SK-N-SH (cell line): ENCODE measurements around the gene PARD3B.

ENCODE experiments used
- ELF1 ChIP-seq: IDR thresholded peaks from 2 replicates; pipeline ENCODE4 v1.4.0; 2012
- FOXJ3 ChIP-seq: sonication (generic); formaldehyde crosslinking; IDR thresholded peaks from 2 replicates; pipeline ENCODE4 v1.5.1; 2020; ENCODE audit warnings: mild to moderate bottlenecking, missing genetic modification reagents
- NFIC ChIP-seq: IDR thresholded peaks from 2 replicates; pipeline ENCODE4 v1.4.0; 2012; ENCODE audit warnings: borderline replicate concordance
- RFX5 ChIP-seq: IDR thresholded peaks from 2 replicates; pipeline ENCODE4 v1.6.1; 2012; ENCODE audit warnings: mild to moderate bottlenecking, improper control_type of control experiment, low read length
- TF ChIP-seq, protein P1 (sequence below): fragments of 200-600 bp; sonication (generic); IDR thresholded peaks from 2 replicates; pipeline ENCODE4 v1.6.1; 2017; ENCODE audit warnings: antibody characterized with exemption, mild to moderate bottlenecking, moderate library complexity

DNA sequence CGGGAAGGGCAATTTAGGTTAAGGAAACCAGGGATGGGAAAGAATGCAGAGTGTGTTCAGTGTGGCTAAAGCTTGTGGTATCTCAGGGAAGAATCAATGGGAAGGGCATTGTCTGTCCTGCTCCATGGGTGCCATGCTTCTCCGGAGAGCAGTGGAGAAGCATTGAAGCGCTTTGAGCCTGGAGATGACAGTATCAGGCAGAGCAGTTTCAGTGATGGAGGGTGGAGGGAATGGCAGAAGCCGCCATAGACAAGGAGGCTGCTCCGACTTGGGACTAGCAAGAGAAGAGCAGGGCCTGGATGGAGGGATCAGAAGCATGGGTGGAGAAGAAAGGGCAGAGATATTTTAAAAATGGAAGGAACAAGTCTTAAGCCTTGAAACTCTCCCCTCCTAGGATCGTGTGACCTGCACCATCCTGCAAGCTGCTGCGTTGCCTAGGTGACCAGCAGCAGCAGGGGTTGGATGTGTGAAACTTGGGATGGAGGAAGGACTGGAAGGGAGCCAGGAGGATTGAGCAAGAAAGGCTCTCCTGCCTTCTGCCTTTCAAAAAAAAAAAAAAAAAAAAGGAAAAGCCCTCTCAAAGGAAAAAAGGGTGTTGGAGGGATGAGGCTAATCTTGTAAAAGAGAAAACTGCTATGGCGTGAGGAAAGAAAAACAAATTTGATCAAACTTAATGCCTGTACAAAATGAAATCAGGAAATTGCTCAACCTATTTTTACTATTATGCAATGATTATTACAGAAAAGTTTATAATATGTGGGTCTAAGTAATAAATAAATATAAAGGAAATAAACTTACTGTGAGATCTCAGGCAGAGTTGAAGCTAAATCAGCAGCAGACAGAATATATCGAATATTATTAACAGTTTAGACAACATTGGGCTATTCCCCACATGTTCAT is 643.2 kb downstream of the PARD3B start:
- TF ChIP-seq FOXJ3 (CRISPR knock-in tag) (no peak), ELF1 (no peak), RFX5 (no peak), NFIC (no peak)
- TF ChIP-seq, protein P1, sequence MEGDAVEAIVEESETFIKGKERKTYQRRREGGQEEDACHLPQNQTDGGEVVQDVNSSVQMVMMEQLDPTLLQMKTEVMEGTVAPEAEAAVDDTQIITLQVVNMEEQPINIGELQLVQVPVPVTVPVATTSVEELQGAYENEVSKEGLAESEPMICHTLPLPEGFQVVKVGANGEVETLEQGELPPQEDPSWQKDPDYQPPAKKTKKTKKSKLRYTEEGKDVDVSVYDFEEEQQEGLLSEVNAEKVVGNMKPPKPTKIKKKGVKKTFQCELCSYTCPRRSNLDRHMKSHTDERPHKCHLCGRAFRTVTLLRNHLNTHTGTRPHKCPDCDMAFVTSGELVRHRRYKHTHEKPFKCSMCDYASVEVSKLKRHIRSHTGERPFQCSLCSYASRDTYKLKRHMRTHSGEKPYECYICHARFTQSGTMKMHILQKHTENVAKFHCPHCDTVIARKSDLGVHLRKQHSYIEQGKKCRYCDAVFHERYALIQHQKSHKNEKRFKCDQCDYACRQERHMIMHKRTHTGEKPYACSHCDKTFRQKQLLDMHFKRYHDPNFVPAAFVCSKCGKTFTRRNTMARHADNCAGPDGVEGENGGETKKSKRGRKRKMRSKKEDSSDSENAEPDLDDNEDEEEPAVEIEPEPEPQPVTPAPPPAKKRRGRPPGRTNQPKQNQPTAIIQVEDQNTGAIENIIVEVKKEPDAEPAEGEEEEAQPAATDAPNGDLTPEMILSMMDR, result no peak
